Lower lobe of right lung (tissue), 2 donors: ENCODE measurements around the gene TMEM114. TPM values are rescaled to one million over a fixed set of nuclear protein-coding genes. Genes with fewer than 3 reads are reported as not detected.

Experiments used
- ATAC-seq, 2 donors: fragments of 200-7000 bp; cut with Tn5 transposase; one replicate each; pipeline ENCODE4 v1.9.1; 2020 to 2022; ENCODE audit warnings: mild to moderate bottlenecking in 2 of 2, moderate library complexity in 2 of 2
- DNase-seq: peaks from one replicate; pipeline ENCODE4 v3.0.0-alpha.2; 2020
- H3K27ac ChIP-seq: fragments of 200-600 bp; one replicate; pipeline ENCODE4 v1.8.0; 2022
- H3K27me3 ChIP-seq: fragments of 200-600 bp; one replicate; pipeline ENCODE4 v1.8.0; 2022; ENCODE audit warnings: low read depth
- H3K36me3 ChIP-seq: fragments of 200-600 bp; one replicate; pipeline ENCODE4 v1.8.0; 2022; ENCODE audit warnings: mild to moderate bottlenecking
- H3K4me1 ChIP-seq: fragments of 200-600 bp; one replicate; pipeline ENCODE4 v1.8.0; 2022
- H3K4me3 ChIP-seq: fragments of 200-600 bp; one replicate; pipeline ENCODE4 v1.8.0; 2022; ENCODE audit warnings: mild to moderate bottlenecking
- H3K9me3 ChIP-seq: fragments of 200-600 bp; one replicate; pipeline ENCODE4 v1.8.0; 2022
- intact Hi-C: fragments of 100-400 bp; cut with DNase I; formaldehyde crosslinking; loops from one replicate; pipeline ENCODE4 v1.11.0; 2022
- total RNA-seq: library from RNA; stranded (reverse); fragmentation: NEBNext Ultra II Directional; extraction: Animal tissue kit (Norgen Biotek cat#: 25700); gene quantifications from one replicate; pipeline ENCODE4 v1.2.1, GENCODE V29; 2021
- TF ChIP-seq, protein P1 (sequence below): fragments of 200-600 bp; IDR thresholded peaks from one replicate; pipeline ENCODE4 v1.8.0; 2022; ENCODE audit warnings: antibody characterized with exemption, mild to moderate bottlenecking
- donor health status: DM: no; HTN: yes; CAD: no; lungs with severe emphysema.

Gene TMEM114
- total RNA-seq, 1 donor from 2014 or later = not detected

DNA sequence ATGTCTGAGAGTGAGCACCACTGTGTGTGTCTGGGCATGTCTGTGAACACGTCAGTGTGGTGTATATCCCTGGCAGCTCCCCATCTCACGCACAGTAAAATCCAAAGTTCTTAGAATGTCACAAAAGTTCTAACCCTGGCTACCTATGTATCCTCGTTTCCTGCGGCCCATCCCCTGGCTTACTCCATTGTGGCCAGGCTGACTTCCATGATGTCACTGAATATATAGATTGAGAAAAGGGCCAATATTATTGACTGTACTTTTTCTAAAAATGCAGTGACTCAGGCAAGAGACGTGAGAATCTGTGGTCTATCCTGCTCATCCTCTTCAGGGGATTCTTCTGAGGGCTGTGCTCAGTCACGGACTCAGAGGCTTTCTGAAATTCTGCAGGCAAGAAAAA, 30.2 kb upstream of the TMEM114 start:
- Histone ChIP-seq H3K27ac (no peak overlapping the region), H3K27me3 (no peaks in the 10 kb centered on the region), H3K9me3 (no peaks in the 10 kb centered on the region), H3K4me1 (peaks cover 14% of the 10 kb centered on the region), H3K4me3 (no peak overlapping the region), H3K36me3 (peaks cover 3% of the 10 kb centered on the region)
- TF ChIP-seq, protein P1, sequence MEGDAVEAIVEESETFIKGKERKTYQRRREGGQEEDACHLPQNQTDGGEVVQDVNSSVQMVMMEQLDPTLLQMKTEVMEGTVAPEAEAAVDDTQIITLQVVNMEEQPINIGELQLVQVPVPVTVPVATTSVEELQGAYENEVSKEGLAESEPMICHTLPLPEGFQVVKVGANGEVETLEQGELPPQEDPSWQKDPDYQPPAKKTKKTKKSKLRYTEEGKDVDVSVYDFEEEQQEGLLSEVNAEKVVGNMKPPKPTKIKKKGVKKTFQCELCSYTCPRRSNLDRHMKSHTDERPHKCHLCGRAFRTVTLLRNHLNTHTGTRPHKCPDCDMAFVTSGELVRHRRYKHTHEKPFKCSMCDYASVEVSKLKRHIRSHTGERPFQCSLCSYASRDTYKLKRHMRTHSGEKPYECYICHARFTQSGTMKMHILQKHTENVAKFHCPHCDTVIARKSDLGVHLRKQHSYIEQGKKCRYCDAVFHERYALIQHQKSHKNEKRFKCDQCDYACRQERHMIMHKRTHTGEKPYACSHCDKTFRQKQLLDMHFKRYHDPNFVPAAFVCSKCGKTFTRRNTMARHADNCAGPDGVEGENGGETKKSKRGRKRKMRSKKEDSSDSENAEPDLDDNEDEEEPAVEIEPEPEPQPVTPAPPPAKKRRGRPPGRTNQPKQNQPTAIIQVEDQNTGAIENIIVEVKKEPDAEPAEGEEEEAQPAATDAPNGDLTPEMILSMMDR = no peak
- DNase-seq = no peak
- intact Hi-C loops = no loop called here
- ATAC-seq = no peak

DNA sequence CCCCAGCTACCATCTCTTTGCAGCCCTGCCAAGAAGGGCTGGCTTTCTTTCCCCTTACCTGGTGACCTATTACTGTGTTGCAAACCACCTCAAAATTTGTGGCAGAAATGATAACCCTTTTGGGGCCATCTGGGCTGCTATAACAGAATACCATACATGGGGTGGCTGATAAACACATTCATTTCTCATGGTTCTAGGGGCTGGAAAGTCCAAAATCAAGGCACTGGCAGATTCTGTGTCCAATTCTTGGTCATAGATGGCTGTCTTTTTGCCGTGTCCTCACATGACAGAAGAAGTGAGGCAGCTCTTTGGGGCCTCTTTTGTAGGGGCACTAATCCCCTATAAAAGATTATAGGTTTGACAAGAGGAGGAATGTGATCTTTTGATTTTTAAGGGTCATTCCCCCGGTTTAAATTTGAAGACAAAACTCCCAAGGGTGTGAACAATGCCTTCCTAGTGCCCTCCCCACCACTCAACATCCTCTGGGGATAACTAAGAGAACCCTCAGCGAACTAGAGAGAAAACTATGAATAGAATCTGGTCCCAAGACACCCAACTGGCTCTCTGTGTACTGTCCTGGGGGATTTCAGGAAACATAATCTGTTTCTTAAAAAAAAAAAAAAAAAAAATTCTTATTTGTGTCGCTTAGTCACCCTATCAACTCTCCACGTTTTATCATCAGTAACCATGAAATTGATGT, 29.5 kb upstream of the TMEM114 start:
- TF ChIP-seq, protein P1 = no peak
- intact Hi-C loops = no loop called here
- peaks cover 14% of the 10 kb centered on the region for H3K4me1 ChIP-seq

DNA sequence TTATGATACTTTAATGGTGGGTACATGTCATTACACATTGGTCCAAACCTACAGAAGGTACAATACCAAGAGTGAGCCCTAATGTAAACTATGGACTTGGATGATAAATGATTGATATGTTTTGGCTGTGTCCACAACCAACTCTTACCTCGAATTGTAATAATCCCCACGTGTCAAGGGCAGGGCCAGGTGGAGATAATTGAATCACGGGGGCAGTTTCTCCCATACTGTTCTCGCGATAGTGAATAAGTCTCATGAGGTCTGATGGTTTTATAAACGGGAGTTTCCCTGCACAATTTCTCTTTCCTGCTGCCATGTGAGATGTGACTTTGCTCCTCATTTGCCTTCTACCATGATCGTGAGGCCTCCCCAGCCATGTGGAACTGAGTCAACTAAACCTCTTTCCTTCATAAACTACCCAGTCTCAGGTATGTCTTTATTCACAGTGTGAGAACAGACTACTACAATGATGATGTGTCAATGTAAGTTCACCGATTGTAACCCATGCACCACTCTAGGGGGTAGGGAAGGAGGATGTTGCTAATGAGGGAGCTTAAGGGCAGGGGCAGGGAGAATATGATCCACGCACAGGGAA, 24.2 kb upstream of the TMEM114 start:
- H3K4me1 ChIP-seq = no peaks in the 10 kb centered on the region
- H3K9me3 ChIP-seq = no peaks in the 10 kb centered on the region
- TF ChIP-seq, protein P1 = no peak
- ATAC-seq = no peak
- no peaks in the 10 kb centered on the region for H3K36me3 ChIP-seq
- H3K27me3 ChIP-seq = no peaks in the 10 kb centered on the region
- no peak for DNase-seq
- no peak overlapping the region for H3K4me3 ChIP-seq
- intact Hi-C loops = no loop called here
- no peak overlapping the region for H3K27ac ChIP-seq

More for the DNA sequence above, 29.5 kb upstream of the TMEM114 start:
- DNase-seq = no peak
- H3K27ac ChIP-seq = no peak overlapping the region
- no peak overlapping the region for H3K4me3 ChIP-seq
- no peaks in the 10 kb centered on the region for H3K27me3 ChIP-seq
- H3K36me3 ChIP-seq = no peaks in the 10 kb centered on the region
- no peak for ATAC-seq
- no peaks in the 10 kb centered on the region for H3K9me3 ChIP-seq

DNA sequence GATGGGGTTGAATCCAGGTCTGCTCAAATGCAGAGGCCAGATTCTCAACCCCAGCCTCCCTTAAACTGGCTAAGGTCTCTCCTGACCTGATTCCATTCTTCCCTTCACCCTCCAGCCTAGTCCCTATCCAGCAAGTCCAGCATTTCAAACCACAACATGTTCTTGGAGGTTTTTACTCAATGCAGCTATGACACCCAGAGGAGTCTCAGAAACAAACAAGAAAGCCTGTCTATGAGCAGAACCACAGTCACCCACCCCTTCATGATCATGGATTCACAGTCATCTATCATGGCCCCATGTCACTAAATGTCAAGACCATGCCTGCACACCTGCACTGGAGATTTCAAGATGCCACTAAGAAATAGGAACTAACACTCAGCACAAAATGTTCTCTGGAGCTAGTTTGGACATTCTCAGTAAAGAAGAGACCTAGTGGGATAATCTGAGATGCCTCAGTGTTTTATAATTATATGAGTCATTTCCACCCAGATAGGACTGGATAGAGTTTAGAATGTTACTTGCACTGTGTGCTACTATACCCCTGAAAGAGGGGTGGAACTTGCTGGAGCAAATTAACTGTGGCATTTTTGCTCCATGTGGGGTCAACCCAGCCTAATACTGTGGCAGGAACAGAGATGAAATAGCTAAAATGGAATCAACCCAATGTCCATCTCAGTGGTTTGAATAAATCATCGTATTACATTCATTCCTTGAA, 21.7 kb upstream of the TMEM114 start:
- Histone ChIP-seq H3K9me3 (no peaks in the 10 kb centered on the region), H3K36me3 (no peaks in the 10 kb centered on the region), H3K27me3 (no peaks in the 10 kb centered on the region), H3K4me1 (no peaks in the 10 kb centered on the region), H3K4me3 (no peak overlapping the region), H3K27ac (no peak overlapping the region)
- no peak for DNase-seq
- intact Hi-C loops = no loop called here
- ATAC-seq = no peak
- TF ChIP-seq, protein P1 = no peak

DNA sequence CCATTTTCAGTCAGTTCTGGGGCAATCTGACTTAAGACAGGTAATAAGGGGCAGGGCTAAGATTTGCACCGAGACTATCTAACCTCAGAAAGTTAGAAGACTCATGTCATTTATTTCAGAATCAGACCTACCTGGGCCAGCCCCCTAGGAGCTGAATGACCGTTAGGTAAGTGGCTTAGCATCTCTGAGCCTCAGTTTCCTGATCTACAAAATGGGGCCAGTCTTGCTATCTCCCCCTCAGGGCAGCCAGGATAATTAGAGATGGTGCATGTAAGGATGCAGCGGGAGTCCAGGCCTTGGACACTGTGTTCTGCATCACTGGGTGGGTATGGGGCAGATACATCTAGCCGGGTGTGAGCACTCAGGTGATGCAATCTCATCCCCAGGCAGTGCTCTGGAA, 20.8 kb upstream of the TMEM114 start:
- Histone ChIP-seq H3K36me3 (no peaks in the 10 kb centered on the region), H3K9me3 (no peaks in the 10 kb centered on the region), H3K27ac (no peak overlapping the region), H3K4me3 (no peak overlapping the region), H3K27me3 (no peaks in the 10 kb centered on the region), H3K4me1 (no peaks in the 10 kb centered on the region)
- DNase-seq (no peak), ATAC-seq (no peak)
- TF ChIP-seq, protein P1 = no peak
- intact Hi-C loops = no loop called here
